ENCODE results near the gene FFAR1. TPM values are rescaled to one million over a fixed set of nuclear protein-coding genes. Genes with fewer than 3 reads are reported as not detected.

FFAR1 gene
- polyA plus RNA-seq, 1 of the 3 experiments (the other 2 are of a cell fraction), result not detected

GRCh38 chr19:35311901-35312665 lies 35.6 kb upstream of the FFAR1 start:
- H3K4me3 ChIP-seq (ENCODE audit: low read depth in 2 of 2, low read length in 1 of 2), result no peak overlapping the region
- CTCF ChIA-PET, result interaction anchor here (1.2 kb wide), 1 partner anchor 42 kb away, joined by 5 read pairs; no protein-coding TSS in a partner anchor
- H3K27me3 ChIP-seq (ENCODE audit: insufficient read depth), result no peaks in the 10 kb centered on the region
- DNase-seq, result no peak
- TF ChIP-seq GABPA (IDR thresholded peaks at IDR 0.05; ENCODE audit: low read depth) (no peak), TCF12 (IDR thresholded peaks at IDR 0.05) (no peak), SIN3A (IDR thresholded peaks at IDR 0.05; ENCODE audit: borderline replicate concordance, low read depth, low read length) (no peak), EP300 (IDR thresholded peaks at IDR 0.05; ENCODE audit: borderline replicate concordance in 1 of 2, low read depth in 1 of 2, low read length in 1 of 2) (no peak), SMC3 (IDR thresholded peaks at IDR 0.05; ENCODE audit: low read depth, low read length) (no peak), GATA2 (CRISPR knock-in tag; IDR thresholded peaks at IDR 0.05) (no peak), CTCF (IDR thresholded peaks at IDR 0.05) (no peak), REST (IDR thresholded peaks at IDR 0.05; ENCODE audit: low read depth, low read length) (no peak), RCOR1 (IDR thresholded peaks at IDR 0.05; ENCODE audit: low read length) (no peak), MXI1 (IDR thresholded peaks at IDR 0.05; ENCODE audit: low read depth, low read length) (no peak), TEAD4 (IDR thresholded peaks at IDR 0.05; ENCODE audit: borderline replicate concordance, insufficient read depth) (no peak), JUND (IDR thresholded peaks at IDR 0.05) (no peak), EZH2phosphoT487 (IDR thresholded peaks at IDR 0.05; ENCODE audit: borderline replicate concordance, low read depth) (no peak)
- TF ChIP-seq, protein P1, sequence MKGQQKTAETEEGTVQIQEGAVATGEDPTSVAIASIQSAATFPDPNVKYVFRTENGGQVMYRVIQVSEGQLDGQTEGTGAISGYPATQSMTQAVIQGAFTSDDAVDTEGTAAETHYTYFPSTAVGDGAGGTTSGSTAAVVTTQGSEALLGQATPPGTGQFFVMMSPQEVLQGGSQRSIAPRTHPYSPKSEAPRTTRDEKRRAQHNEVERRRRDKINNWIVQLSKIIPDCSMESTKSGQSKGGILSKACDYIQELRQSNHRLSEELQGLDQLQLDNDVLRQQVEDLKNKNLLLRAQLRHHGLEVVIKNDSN (IDR thresholded peaks at IDR 0.05; ENCODE audit: borderline replicate concordance, low read depth), result no peak
- TF ChIP-seq, protein P2, sequence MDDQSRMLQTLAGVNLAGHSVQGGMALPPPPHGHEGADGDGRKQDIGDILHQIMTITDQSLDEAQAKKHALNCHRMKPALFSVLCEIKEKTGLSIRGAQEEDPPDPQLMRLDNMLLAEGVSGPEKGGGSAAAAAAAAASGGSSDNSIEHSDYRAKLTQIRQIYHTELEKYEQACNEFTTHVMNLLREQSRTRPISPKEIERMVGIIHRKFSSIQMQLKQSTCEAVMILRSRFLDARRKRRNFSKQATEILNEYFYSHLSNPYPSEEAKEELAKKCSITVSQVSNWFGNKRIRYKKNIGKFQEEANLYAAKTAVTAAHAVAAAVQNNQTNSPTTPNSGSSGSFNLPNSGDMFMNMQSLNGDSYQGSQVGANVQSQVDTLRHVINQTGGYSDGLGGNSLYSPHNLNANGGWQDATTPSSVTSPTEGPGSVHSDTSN (IDR thresholded peaks at IDR 0.05), result no peak
- TF ChIP-seq, protein P3, sequence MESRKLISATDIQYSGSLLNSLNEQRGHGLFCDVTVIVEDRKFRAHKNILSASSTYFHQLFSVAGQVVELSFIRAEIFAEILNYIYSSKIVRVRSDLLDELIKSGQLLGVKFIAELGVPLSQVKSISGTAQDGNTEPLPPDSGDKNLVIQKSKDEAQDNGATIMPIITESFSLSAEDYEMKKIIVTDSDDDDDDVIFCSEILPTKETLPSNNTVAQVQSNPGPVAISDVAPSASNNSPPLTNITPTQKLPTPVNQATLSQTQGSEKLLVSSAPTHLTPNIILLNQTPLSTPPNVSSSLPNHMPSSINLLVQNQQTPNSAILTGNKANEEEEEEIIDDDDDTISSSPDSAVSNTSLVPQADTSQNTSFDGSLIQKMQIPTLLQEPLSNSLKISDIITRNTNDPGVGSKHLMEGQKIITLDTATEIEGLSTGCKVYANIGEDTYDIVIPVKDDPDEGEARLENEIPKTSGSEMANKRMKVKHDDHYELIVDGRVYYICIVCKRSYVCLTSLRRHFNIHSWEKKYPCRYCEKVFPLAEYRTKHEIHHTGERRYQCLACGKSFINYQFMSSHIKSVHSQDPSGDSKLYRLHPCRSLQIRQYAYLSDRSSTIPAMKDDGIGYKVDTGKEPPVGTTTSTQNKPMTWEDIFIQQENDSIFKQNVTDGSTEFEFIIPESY (IDR thresholded peaks at IDR 0.05; ENCODE audit: borderline replicate concordance, low read depth), result no peak
- no peaks in the 10 kb centered on the region for H3K9me3 ChIP-seq
- no peaks in the 10 kb centered on the region for H3K9me2 ChIP-seq
- H3K4me2 ChIP-seq, result no peak overlapping the region
- H3K27ac ChIP-seq (ENCODE audit: low read depth in 2 of 2, low read length in 1 of 2), result no peak overlapping the region
- no peaks in the 10 kb centered on the region for H3K36me3 ChIP-seq (replicated peaks in 1 of 2; ENCODE audit: control insufficient read depth in 1 of 2, insufficient read depth in 2 of 2, low read length in 1 of 2)
- H3K79me2 ChIP-seq (ENCODE audit: insufficient read depth), result no peaks in the 10 kb centered on the region
- H3F3A ChIP-seq (replicated peaks; ENCODE audit: insufficient read depth), result no peaks in the 10 kb centered on the region
- H3K9ac ChIP-seq, result no peak overlapping the region
- 61% methylated on average over 14 of the region's 21 CpGs for WGBS (ENCODE audit: low lambda C conversion rate)
- H3K4me1 ChIP-seq (ENCODE audit: control insufficient read depth in 1 of 2, insufficient read depth in 2 of 2, low read depth in 1 of 2, low read length in 1 of 2), result no peaks in the 10 kb centered on the region
- H4K20me1 ChIP-seq (ENCODE audit: insufficient read depth), result no peaks in the 10 kb centered on the region
- no peak overlapping the region for H2AFZ ChIP-seq (ENCODE audit: low read depth)
- POLR2A ChIA-PET, result interaction anchor here (0.5 kb wide), 1 partner anchor 13 kb away, joined by 3 read pairs; no protein-coding TSS in a partner anchor

Measured in SK-N-SH (cell line).